ENCODE data around the gene TMEM212. TPM values are rescaled to one million over a fixed set of nuclear protein-coding genes. Genes with fewer than 3 reads are reported as not detected.
A peak's percentile ranks its signal among the peaks of the same experiment; 100 is the strongest.

Gene TMEM212
- total RNA-seq, 6 experiments from 2014 or later: not detected

DNA sequence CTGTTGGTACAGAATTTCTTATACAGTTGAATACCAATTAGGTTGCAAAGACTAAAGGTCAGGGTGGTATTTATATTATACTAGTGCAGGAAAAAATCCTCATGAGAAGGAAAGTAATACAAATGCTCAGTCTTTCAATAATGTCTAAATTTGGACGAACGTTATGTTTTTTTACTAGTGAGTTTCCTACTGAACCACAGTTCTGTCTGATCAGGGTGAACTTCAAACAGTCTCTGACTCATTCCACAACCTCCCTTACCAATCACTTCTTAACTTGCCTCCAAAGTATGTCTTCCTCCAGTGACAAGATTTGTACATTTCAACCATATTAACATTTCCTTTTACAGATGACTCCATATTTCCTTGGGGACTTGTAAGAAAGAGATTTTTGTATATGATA is 3.4 kb downstream of the TMEM212 start:
- Histone ChIP-seq H3K4me3 (no peak overlapping the region), H3K27ac (no peak overlapping the region), H3K4me1 (peaks cover 0 to 17% (median 3%) of the 10 kb centered on the region in 4 donors), H3K9me3 (no peaks in the 10 kb centered on the region), H3K27me3 (no peaks in the 10 kb centered on the region), H3K36me3 (no peaks in the 10 kb centered on the region)
- no peak for DNase-seq
- TF ChIP-seq, protein P1, sequence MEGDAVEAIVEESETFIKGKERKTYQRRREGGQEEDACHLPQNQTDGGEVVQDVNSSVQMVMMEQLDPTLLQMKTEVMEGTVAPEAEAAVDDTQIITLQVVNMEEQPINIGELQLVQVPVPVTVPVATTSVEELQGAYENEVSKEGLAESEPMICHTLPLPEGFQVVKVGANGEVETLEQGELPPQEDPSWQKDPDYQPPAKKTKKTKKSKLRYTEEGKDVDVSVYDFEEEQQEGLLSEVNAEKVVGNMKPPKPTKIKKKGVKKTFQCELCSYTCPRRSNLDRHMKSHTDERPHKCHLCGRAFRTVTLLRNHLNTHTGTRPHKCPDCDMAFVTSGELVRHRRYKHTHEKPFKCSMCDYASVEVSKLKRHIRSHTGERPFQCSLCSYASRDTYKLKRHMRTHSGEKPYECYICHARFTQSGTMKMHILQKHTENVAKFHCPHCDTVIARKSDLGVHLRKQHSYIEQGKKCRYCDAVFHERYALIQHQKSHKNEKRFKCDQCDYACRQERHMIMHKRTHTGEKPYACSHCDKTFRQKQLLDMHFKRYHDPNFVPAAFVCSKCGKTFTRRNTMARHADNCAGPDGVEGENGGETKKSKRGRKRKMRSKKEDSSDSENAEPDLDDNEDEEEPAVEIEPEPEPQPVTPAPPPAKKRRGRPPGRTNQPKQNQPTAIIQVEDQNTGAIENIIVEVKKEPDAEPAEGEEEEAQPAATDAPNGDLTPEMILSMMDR (IDR thresholded peaks at IDR 0.05): no peak
- TF ChIP-seq POLR2A (IDR thresholded peaks at IDR 0.05): no peak
- WGBS (ENCODE audit: insufficient coverage, low coverage, low lambda C conversion rate, missing lambda C conversion rate): 61% methylated on average over 2 of the region's 2 CpGs
- intact Hi-C loops (cut with DNase I): no loop called here
- ATAC-seq: peak in 1 of 4 donors; percentile 34

DNA sequence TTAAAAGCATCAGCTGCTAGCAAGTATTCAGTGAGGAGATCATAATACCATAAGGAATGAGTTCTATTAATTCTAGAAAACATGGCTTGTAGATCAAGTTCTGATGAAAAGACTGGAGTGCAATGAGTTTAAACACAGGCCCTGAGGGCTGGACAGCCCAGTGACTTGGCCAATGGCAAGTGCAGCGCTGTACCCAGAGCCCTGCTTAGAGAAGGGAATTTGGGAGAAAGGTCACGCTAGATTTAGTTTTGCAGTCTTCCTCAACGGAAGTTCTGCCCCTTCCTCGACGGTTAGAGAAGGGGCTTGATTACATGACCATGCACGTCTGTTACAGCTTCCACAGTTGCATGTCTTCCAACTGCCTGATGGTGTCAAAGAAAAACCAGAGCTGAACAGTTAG is 4.0 kb downstream of the TMEM212 start:
- 62% methylated on average over 5 of the region's 6 CpGs for WGBS (ENCODE audit: insufficient coverage, low coverage, low lambda C conversion rate, missing lambda C conversion rate)
- intact Hi-C loops (cut with DNase I): no loop called here
- Histone ChIP-seq H3K27me3 (no peaks in the 10 kb centered on the region), H3K36me3 (no peaks in the 10 kb centered on the region), H3K9me3 (no peaks in the 10 kb centered on the region), H3K4me1 (peaks cover 0 to 11% (median under 1%) of the 10 kb centered on the region in 4 donors), H3K4me3 (no peak overlapping the region), H3K27ac (no peak overlapping the region)
- ATAC-seq (no peak), DNase-seq (no peak)
- TF ChIP-seq POLR2A (IDR thresholded peaks at IDR 0.05): no peak
- TF ChIP-seq, protein P1 (IDR thresholded peaks at IDR 0.05): no peak

DNA sequence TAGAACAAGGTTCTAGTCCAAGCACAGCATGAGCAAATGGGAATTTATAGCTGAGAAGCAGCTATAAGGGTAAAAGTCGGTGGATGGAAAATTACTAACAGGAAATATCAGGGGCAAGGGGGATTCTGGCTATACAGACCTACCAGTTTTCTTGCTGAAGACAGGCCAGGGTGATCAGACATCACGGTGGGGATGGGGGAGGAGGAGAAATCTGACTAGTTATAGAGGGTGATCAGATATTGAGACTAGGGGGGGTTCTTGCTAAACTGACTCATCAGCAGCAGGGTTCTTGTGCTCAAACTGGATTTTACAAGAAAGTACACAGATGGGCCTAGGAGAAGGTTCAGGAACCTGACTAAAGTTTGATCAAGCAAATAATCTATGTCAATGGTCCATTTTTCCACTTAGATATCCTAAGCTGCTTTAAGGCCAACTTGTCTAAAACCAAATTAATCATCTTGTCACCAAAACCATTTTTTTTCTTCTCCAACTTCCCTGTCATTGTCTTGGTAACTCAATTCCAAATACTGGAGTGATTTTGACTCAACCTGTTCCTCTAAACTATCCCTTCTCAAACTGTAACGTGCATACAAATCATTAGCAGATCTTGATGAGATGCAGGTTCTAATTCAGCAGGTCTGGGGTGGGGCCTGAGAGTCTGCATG is 4.6 kb downstream of the TMEM212 start:
- H3K27me3 ChIP-seq: no peaks in the 10 kb centered on the region
- intact Hi-C loops (cut with DNase I): no loop called here

DNA sequence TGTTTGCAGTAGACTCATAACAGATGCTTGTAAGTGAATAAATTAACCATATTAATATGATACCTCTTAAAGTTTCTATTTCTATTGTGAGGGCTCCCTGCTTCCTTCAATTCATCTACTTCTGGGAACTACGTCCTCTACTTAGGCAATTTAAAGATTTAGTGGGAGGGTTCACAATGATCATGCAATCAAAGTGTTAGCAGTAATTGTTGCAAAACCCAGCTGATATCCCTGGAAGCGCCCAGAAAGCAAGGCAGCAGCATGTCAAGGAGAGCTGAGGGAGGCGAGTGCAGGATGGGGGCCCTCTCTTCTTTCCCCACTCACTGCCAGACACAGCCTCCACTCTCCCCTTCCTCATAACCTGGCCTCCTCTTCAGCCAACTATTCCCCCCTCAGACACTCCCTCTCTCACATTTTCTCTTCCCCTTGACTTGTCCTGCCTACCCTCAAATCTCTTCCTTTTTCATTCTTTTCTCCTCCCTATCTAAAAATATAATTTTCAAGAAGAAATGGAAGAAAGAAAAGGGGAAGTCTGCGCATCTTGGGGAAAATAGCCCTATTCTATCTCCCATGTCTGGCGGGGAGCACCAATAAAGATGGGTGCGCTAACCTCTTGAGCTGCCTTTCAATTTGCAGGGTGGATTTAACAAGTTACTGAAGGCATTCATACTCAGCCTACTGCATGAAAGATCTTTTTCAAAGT is 6.6 kb downstream of the TMEM212 start:
- Histone ChIP-seq H3K4me3 (no peak overlapping the region), H3K27ac (no peak overlapping the region), H3K4me1 (no peaks in the 10 kb centered on the region), H3K9me3 (peaks cover 0 to 4% (median 0%) of the 10 kb centered on the region in 4 donors), H3K36me3 (no peaks in the 10 kb centered on the region), H3K27me3 (no peaks in the 10 kb centered on the region)
- intact Hi-C loops (cut with DNase I): no loop called here
- ATAC-seq: peak in 2 of 4 donors; percentile 47 to 63
- WGBS (ENCODE audit: insufficient coverage, low coverage, low lambda C conversion rate, missing lambda C conversion rate): 62% methylated on average over 5 of the region's 6 CpGs
- DNase-seq: no peak
- TF ChIP-seq, protein P1 (IDR thresholded peaks at IDR 0.05): no peak
- no peak for TF ChIP-seq POLR2A (IDR thresholded peaks at IDR 0.05)

More for the DNA sequence above, 4.6 kb downstream of the TMEM212 start:
- Histone ChIP-seq H3K27ac (no peak overlapping the region), H3K9me3 (no peaks in the 10 kb centered on the region), H3K36me3 (no peaks in the 10 kb centered on the region), H3K4me1 (peaks cover 0 to 6% (median 0%) of the 10 kb centered on the region in 4 donors), H3K4me3 (no peak overlapping the region)
- DNase-seq: no peak
- WGBS (ENCODE audit: insufficient coverage, low coverage, low lambda C conversion rate, missing lambda C conversion rate): 60% methylated on average over 3 of the region's 3 CpGs
- TF ChIP-seq, protein P1 (IDR thresholded peaks at IDR 0.05): no peak
- TF ChIP-seq POLR2A (IDR thresholded peaks at IDR 0.05): no peak
- ATAC-seq: no peak

All from right lobe of liver (tissue), 6 donors.